GM23248 (cell line): ENCODE measurements around the gene RMP24.

Experiments used
- DNase-seq: peaks from one replicate; pipeline ENCODE4 v3.0.0-alpha.2; 2015
- H2AFZ ChIP-seq: fragments of 200-600 bp; sonication (generic); 2 replicates; pipeline ENCODE4 v1.6.1; 2016; ENCODE audit warnings: antibody characterized with exemption
- H3F3A ChIP-seq: fragments of 200-600 bp; sonication (generic); 2 replicates; pipeline ENCODE4 v1.6.1; 2016; ENCODE audit warnings: mild to moderate bottlenecking, antibody characterized with exemption, mixed run types; ENCODE audit not compliant: insufficient read depth
- H3K27ac ChIP-seq: fragments of 200-600 bp; sonication (generic); 2 replicates; pipeline ENCODE4 v1.5.1; 2016; ENCODE audit warnings: mild to moderate bottlenecking
- H3K27me3 ChIP-seq: fragments of 200-600 bp; sonication (generic); replicated peaks from 2 replicates; pipeline ENCODE4 v1.6.1; 2016; ENCODE audit warnings: mild to moderate bottlenecking; ENCODE audit not compliant: insufficient read depth
- H3K36me3 ChIP-seq: fragments of 200-600 bp; sonication (generic); 2 replicates; pipeline ENCODE4 v1.6.1; 2016; ENCODE audit warnings: low read depth, mild to moderate bottlenecking
- H3K4me1 ChIP-seq: fragments of 200-600 bp; sonication (generic); 2 replicates; pipeline ENCODE4 v1.6.1; 2016; ENCODE audit warnings: mild to moderate bottlenecking; ENCODE audit not compliant: insufficient read depth
- H3K4me2 ChIP-seq: fragments of 200-600 bp; sonication (generic); one replicate; pipeline ENCODE4 v1.6.1; 2016; ENCODE audit warnings: mild to moderate bottlenecking; ENCODE audit not compliant: unreplicated experiment
- H3K4me3 ChIP-seq: fragments of 200-600 bp; sonication (generic); 2 replicates; pipeline ENCODE4 v1.5.1; 2016; ENCODE audit warnings: mild to moderate bottlenecking
- H3K79me2 ChIP-seq: fragments of 200-600 bp; sonication (generic); 2 replicates; pipeline ENCODE4 v1.6.1; 2016; ENCODE audit warnings: mild to moderate bottlenecking; ENCODE audit not compliant: insufficient read depth
- H3K9ac ChIP-seq: fragments of 200-600 bp; sonication (generic); 2 replicates; pipeline ENCODE4 v1.6.1; 2016; ENCODE audit warnings: mild to moderate bottlenecking
- H3K9me2 ChIP-seq: fragments of 200-600 bp; sonication (generic); 2 replicates; pipeline ENCODE4 v1.6.1; 2016; ENCODE audit warnings: mixed run types, mild to moderate bottlenecking, moderate library complexity; ENCODE audit not compliant: insufficient read depth
- H3K9me3 ChIP-seq: fragments of 200-600 bp; sonication (generic); one replicate; pipeline ENCODE4 v1.6.1; 2017; ENCODE audit warnings: low read depth
- H4K20me1 ChIP-seq: fragments of 200-600 bp; sonication (generic); 2 replicates; pipeline ENCODE4 v1.6.0; 2016; ENCODE audit not compliant: insufficient read depth
- EZH2 ChIP-seq: fragments of 200-600 bp; sonication (generic); IDR thresholded peaks from 2 replicates; pipeline ENCODE4 v1.6.1; 2018; ENCODE audit warnings: antibody characterized with exemption, mild to moderate bottlenecking; ENCODE audit not compliant: insufficient read depth, poor library complexity, severe bottlenecking
- EZH2phosphoT487 ChIP-seq: fragments of 200-600 bp; sonication (generic); IDR thresholded peaks from 2 replicates; pipeline ENCODE4 v1.6.1; 2018; ENCODE audit warnings: antibody characterized with exemption, moderate library complexity, mild to moderate bottlenecking, low read depth; ENCODE audit not compliant: insufficient read depth
- WGBS, 2 experiments: methylation state at CpG; one replicate each; pipeline ENCODE4 v1.1.6; 2015 to 2017; ENCODE audit warnings: low lambda C conversion rate in 2 of 2, low coverage in 1 of 2; ENCODE audit errors: missing lambda C conversion rate in 2 of 2; 5-methylcytosine and 5-hydroxymethylcytosine counted together
- in situ Hi-C: fragments of 300-500 bp; cut with MboI; formaldehyde crosslinking; loops from 2 replicates; pipeline ENCODE4 v1.15.0; 2020

The RMP24 gene

DNA sequence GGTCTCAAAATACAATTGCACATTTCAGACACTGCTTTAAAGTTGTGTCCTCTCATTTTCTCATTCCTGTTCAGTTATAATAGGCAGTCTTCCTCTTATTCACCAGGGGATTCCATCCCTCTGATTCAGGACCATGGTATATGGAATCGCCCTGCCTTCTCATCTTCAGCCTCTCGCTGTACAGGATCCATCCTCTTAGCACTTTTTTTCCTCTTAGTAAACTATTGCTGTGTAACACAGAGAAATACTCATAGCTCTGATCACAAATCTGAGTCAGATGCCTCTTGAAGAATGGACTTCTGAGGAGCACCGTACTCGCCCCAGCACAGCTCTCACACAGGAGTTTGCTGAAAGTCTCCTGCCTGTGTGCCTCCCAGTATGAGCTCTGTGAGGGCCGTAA, 11.3 kb downstream of the RMP24 start:
- peak overlapping the region; percentile 54 for H2AFZ ChIP-seq
- peak overlapping the region; percentile 48; the same call in 1 of the 2 replicates for H3K9ac ChIP-seq
- no peaks in the 10 kb centered on the region for H3K9me3 ChIP-seq
- H3K79me2 ChIP-seq, result no peaks in the 10 kb centered on the region
- H3K4me2 ChIP-seq, result peak overlapping the region; percentile 38
- WGBS, 2 experiments, result 22 to 25% methylated on average over 5 of the region's 5 CpGs
- H3F3A ChIP-seq, result peaks cover 62% of the 10 kb centered on the region
- H3K27me3 ChIP-seq, result no peaks in the 10 kb centered on the region
- TF ChIP-seq EZH2, result no peak
- TF ChIP-seq EZH2phosphoT487, result no peak
- no peaks in the 10 kb centered on the region for H4K20me1 ChIP-seq
- H3K36me3 ChIP-seq, result peaks cover 23% of the 10 kb centered on the region
- H3K4me1 ChIP-seq, result peaks cover 38% of the 10 kb centered on the region
- peak; percentile 93 for DNase-seq
- no peaks in the 10 kb centered on the region for H3K9me2 ChIP-seq
- H3K4me3 ChIP-seq, result peak overlapping the region; percentile 23; the same call in 1 of the 2 replicates
- in situ Hi-C loops, result no loop called here
- H3K27ac ChIP-seq, result peak overlapping the region; percentile 77

DNA sequence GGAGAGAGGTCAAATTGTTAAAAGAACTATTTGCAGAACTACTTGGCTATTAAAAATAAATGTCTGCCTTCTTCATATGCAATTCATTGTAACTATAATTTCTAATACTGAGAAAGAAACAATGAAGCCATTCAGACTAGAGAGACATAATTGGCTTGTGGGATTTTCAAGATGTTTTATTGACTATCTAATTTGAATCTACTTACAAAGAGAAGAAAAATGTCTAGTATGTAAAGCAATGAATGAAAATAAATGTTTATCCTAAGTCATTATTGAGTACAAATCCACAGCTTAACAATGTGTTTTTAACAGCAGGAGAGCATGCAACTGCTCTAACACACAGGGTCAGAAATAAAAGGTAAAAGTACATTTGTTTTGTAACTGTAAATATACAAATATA, 19.2 kb downstream of the RMP24 start:
- in situ Hi-C loops, result no loop called here

DNA sequence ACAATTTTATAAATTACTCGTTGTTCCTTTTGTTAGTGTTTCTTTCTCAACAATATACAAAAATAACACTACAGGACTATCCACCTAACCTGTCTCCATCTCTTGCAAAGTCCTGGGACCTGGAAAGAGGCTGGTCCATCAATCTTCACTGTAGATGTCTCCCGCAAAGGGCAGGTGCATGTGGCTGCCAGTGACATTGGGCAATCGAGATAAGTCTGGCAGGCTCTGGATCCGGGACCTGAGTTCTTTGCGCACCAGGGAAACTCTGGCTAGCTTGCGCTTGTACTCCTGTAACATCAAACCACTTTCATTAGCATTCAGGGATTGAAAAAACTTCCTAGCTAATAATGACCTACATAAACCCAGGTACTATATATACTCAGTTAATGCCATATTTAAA, 20.5 kb downstream of the RMP24 start:
- no peaks in the 10 kb centered on the region for H3K27me3 ChIP-seq
- H3K4me1 ChIP-seq, result 0 out of 2 replicates have a peak, but pooled peaks cover 5% of the 10 kb centered on the region
- in situ Hi-C loops, result no loop called here
- WGBS, 2 experiments, result 92 to 93% methylated on average over 6 of the region's 6 CpGs
- no peak for TF ChIP-seq EZH2
- TF ChIP-seq EZH2phosphoT487, result no peak
- H3K4me3 ChIP-seq, result no peak overlapping the region
- no peak overlapping the region for H3K27ac ChIP-seq
- no peak overlapping the region for H3K9ac ChIP-seq
- no peaks in the 10 kb centered on the region for H3K79me2 ChIP-seq
- H3K36me3 ChIP-seq, result peaks cover 5% of the 10 kb centered on the region; the same call in 1 of the 2 replicates
- no peaks in the 10 kb centered on the region for H3K9me2 ChIP-seq
- no peak overlapping the region for H3K4me2 ChIP-seq
- H2AFZ ChIP-seq, result no peak overlapping the region
- H4K20me1 ChIP-seq, result no peaks in the 10 kb centered on the region
- DNase-seq, result no peak
- H3F3A ChIP-seq, result no peaks in the 10 kb centered on the region
- no peaks in the 10 kb centered on the region for H3K9me3 ChIP-seq

More for the DNA sequence above, 19.2 kb downstream of the RMP24 start:
- 0 out of 2 replicates have a peak, but pooled peaks cover 5% of the 10 kb centered on the region for H3K4me1 ChIP-seq
- no peak overlapping the region for H3K9ac ChIP-seq
- H2AFZ ChIP-seq, result no peak overlapping the region
- no peaks in the 10 kb centered on the region for H3K9me2 ChIP-seq
- H3K4me3 ChIP-seq, result no peak overlapping the region
- H3K27ac ChIP-seq, result no peak overlapping the region
- TF ChIP-seq EZH2 (no peak), EZH2phosphoT487 (no peak)
- no peak overlapping the region for H3K4me2 ChIP-seq
- H3K27me3 ChIP-seq, result no peaks in the 10 kb centered on the region
- H3K36me3 ChIP-seq, result peaks cover 5% of the 10 kb centered on the region
- no peaks in the 10 kb centered on the region for H3F3A ChIP-seq
- H3K9me3 ChIP-seq, result no peaks in the 10 kb centered on the region
- no peaks in the 10 kb centered on the region for H4K20me1 ChIP-seq
- H3K79me2 ChIP-seq, result no peaks in the 10 kb centered on the region
- no peak for DNase-seq

DNA sequence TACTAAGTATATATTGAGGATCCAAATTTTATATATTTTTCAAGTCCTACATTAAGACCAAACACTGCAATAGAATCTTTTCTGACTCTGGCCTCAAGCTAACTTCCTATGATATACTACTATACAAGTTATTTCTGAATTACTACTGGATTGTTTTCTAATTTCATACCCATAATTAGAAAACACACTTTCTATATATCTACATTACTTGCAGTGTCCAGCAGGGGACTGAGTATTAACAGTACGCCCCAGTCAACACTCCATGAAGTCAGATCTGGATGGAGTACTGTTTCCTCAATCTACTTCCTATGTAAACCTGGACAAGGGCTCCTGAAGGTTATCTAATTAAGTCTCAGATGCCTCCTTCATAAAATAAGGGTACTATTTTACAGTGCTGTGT, 26.5 kb downstream of the RMP24 start:
- Histone ChIP-seq H3K4me2 (no peak overlapping the region), H3K27me3 (no peaks in the 10 kb centered on the region), H3K4me1 (peaks cover 12% of the 10 kb centered on the region), H3K9me2 (no peaks in the 10 kb centered on the region), H3F3A (0 out of 2 replicates have a peak, but pooled peaks cover 11% of the 10 kb centered on the region), H3K9me3 (no peaks in the 10 kb centered on the region), H4K20me1 (no peaks in the 10 kb centered on the region), H3K36me3 (no peaks in the 10 kb centered on the region), H2AFZ (no peak overlapping the region), H3K9ac (no peak overlapping the region), H3K79me2 (no peaks in the 10 kb centered on the region), H3K4me3 (no peak overlapping the region), H3K27ac (no peak overlapping the region)
- peak; percentile 39 for DNase-seq
- 48 to 66% methylated on average over 1 of the region's 1 CpG for WGBS, 2 experiments
- in situ Hi-C loops, result no loop called here
- TF ChIP-seq EZH2 (no peak), EZH2phosphoT487 (no peak)

DNA sequence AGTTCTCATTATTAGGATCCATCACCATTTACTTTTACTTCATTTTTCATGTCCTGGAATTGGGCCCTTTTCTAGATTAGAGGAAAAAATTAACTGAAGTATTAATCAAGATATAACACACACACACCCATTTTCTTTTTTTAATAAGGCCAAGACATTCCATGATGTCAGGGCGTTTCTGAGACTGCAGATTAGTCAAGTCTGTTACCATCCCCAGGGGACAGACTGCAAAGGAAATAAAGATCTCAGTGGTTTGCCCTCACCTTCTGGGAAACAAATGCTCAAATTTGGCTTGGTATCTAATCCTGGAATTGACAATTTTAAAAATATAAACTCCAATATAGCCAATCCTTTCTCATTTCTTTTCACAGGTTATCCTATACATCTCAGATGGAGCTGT, 27.4 kb downstream of the RMP24 start:
- in situ Hi-C loops, result no loop called here
- H3K27me3 ChIP-seq, result no peaks in the 10 kb centered on the region

More for the DNA sequence above, 27.4 kb downstream of the RMP24 start:
- Histone ChIP-seq H3K9me2 (no peaks in the 10 kb centered on the region), H3K9ac (no peak overlapping the region), H3K4me3 (no peak overlapping the region), H3K4me1 (peaks cover 12% of the 10 kb centered on the region), H3F3A (0 out of 2 replicates have a peak, but pooled peaks cover 11% of the 10 kb centered on the region), H3K27ac (no peak overlapping the region), H3K36me3 (no peaks in the 10 kb centered on the region), H2AFZ (no peak overlapping the region), H3K4me2 (no peak overlapping the region), H3K79me2 (no peaks in the 10 kb centered on the region), H3K9me3 (no peaks in the 10 kb centered on the region), H4K20me1 (no peaks in the 10 kb centered on the region)
- no peak for TF ChIP-seq EZH2
- no peak for TF ChIP-seq EZH2phosphoT487
- DNase-seq, result peak; percentile 64
- 5 to 8% methylated on average over 1 of the region's 1 CpG for WGBS, 2 experiments
